Esophagus squamous epithelium (tissue), 4 donors: Measurements from ENCODE around the gene FBRS.

ENCODE experiments used
- POLR2A ChIP-seq, 4 donors: fragments of 450-650 bp; IDR thresholded peaks; one replicate each; pipeline ENCODE4 v1.6.1; 2017; ENCODE audit warnings: antibody characterized with exemption in 4 of 4, mild to moderate bottlenecking in 4 of 4, moderate library complexity in 3 of 4
- TF ChIP-seq, protein P1 (sequence below), 6 experiments: fragments of 450-650 bp in 4 of 6; fragments of 200-600 bp in 2 of 6; sonication (generic) in 2 of 6; IDR thresholded peaks; one replicate each; pipeline ENCODE4 v1.5.1; 2016 to 2019; ENCODE audit warnings: antibody characterized with exemption in 6 of 6, mild to moderate bottlenecking in 4 of 6, moderate library complexity in 4 of 6

- TF ChIP-seq, protein P1, sequence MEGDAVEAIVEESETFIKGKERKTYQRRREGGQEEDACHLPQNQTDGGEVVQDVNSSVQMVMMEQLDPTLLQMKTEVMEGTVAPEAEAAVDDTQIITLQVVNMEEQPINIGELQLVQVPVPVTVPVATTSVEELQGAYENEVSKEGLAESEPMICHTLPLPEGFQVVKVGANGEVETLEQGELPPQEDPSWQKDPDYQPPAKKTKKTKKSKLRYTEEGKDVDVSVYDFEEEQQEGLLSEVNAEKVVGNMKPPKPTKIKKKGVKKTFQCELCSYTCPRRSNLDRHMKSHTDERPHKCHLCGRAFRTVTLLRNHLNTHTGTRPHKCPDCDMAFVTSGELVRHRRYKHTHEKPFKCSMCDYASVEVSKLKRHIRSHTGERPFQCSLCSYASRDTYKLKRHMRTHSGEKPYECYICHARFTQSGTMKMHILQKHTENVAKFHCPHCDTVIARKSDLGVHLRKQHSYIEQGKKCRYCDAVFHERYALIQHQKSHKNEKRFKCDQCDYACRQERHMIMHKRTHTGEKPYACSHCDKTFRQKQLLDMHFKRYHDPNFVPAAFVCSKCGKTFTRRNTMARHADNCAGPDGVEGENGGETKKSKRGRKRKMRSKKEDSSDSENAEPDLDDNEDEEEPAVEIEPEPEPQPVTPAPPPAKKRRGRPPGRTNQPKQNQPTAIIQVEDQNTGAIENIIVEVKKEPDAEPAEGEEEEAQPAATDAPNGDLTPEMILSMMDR (IDR thresholded peaks at IDR 0.05): no peak
- no peak for TF ChIP-seq POLR2A (IDR thresholded peaks at IDR 0.05)
These were observed 34.3 kb downstream of the FBRS start for GRCh38 chr16:30692396-30693064.
